HG02938 (cell line): ENCODE results near the gene TMEM109.

Experiments used
- ATAC-seq: cut with Tn5 transposase; IDR thresholded peaks from one replicate; pipeline ENCODE4 v1.9.1; 2021; ENCODE audit warnings: mild to moderate bottlenecking, moderate library complexity; ENCODE audit not compliant: unreplicated experiment

TMEM109 gene

DNA sequence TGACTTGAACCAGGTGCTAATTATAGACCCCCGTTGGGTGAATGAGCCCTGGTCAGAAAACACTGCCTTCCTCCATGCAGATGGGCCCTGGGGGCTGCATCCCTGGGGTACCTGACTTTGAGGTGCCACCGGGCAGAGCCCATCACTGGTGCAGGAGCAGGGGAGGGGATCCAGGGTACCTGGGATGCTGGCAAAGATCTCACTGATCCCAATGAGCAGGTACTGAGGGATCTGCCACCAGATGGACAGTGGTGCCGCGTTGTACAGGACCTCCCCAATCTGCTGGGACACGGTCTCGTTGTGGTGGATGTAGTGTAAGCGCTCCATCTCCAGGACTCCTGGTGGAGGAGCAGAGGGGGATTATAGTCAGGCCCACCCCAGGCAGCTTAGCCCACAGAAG is 25.3 kb downstream of the TMEM109 start:
- ATAC-seq: no peak

DNA sequence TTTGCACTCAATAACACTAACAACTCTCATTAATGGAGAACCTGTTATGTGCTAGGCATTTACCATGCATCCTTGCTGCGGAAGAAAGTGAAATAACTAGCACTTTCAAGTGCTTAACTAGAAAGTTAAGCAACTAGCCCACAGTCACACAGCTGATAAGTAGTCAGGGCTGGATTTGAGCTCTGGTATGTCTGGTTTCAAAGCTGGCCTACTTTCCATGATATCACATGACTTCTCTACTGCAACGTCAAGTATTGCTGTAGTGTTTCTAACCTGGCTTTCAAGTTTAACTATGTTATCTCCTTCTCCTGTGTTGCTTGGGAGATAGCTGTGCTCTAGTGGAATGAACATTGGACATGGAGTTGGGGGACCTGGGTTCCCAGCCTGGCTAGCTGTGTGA is 25.9 kb downstream of the TMEM109 start:
- ATAC-seq: no peak

DNA sequence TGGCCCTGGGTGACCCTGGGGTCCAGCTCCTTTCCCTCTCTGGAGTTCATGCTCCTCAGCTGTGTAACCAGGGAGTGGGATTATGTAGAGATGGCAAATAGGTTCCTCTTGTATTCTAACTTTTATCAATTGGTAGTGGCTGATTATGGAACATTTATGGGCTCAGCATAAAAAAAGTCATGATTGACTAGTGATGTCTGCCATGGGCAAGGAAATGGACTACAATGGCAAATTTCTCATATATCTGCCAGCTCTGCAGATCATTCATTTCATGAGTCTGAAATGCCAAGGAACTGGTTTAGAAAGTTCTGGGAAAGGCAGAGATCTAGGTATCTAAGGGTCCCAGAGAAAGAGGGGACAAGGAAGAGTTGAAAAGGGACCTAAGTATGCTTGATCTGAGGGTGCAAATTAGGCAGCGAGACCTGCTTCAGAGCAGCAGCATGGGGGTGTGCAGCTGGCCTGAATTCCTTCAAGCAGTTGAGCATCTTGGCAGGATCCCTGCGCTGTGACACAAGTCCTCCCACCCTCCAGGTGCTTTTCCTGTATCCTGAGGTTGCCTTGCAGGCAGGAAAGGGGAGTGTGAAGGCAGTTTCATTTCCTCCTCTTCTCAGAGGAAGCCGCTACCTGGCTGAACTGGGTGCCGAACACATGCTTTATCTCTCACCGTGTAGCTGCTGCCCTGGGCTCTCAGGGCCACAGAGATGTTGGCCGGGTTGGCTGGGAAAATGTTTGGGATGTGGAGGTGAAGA is 27.6 kb downstream of the TMEM109 start:
- ATAC-seq: no peak

DNA sequence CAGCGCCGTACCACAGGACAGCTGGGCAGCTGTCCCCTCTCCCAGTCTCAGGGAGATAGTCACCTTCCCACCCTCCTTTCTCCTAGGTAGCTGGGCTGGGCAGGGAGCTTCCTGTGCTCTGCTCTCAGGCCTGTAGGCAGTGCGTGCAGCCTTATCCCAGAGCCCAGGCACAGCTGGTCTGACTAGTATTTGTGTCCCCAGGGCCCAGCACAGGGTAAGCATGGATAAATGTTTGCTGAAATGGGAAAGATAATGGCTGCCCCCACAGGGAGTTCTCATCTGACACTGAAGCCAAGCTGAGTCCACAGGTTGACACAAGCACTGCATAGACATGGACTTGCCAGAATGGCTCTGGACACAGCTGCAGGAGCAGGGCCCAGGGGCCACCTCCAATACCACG is 28.3 kb downstream of the TMEM109 start:
- no peak for ATAC-seq

DNA sequence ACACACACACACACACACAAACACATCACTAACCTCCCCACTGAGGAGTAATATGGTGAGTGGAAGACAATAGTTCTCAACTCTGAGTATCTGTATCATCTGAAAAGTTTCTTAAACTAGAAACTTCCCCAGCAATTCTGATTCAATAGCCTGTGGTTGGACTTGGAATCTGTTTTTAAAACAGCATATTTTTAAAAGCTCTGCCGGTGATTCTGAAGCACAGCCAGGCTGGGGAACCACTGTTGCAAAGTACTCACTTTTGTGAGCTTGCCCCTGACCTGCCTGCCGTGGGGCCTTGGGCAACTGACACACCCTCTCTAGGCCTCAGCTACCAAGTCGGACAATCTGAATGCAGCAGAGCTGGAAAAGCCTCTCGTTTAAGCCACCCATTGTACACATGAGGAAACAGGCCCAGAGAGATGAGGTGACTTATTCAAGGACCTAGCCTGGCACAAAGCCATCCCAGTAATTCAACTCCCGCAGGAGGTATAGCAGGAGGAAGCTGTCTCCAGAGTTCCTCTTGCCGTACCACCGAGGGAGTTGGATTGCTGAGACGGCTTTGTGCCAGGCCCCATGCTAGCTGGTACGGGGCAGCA is 29.1 kb downstream of the TMEM109 start:
- ATAC-seq: no peak

DNA sequence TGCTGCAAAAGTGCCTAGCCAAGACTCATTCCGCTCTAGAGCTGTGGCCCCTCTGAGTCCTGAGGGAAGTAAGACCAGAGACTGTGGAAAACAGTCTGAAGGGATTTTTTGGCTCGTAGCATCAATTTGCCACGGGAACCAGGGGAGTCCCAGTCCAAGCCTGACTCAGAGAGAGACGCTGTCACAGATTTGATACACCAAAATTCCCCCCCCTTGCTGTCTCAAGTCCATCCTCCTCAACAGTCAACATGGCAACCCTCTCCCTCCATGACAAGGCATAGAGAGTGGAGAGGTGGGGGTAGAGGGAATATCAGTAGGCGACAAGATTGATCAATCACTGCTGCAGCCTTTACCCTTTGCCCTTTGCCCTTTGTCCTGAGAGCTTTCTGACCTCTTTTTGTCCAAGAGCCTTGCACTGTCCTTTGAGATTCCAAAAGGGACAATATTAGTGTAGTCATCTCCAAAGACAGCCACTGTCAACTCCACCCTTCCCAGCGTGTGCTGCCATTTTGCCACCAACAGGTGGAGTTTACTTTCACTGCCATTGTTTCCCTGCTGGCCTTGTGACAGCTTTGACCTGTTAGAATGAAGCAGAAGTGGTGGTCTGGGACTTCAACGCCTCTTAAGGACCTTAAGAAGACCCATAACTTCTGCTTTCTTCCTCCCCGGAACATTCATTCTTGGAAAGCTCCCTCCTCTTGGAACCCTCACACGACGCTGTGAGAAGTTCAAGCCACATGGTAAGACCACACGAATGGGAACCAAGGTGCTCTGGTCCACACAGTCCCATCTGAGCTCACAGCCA is 30.7 kb downstream of the TMEM109 start:
- ATAC-seq: no peak

DNA sequence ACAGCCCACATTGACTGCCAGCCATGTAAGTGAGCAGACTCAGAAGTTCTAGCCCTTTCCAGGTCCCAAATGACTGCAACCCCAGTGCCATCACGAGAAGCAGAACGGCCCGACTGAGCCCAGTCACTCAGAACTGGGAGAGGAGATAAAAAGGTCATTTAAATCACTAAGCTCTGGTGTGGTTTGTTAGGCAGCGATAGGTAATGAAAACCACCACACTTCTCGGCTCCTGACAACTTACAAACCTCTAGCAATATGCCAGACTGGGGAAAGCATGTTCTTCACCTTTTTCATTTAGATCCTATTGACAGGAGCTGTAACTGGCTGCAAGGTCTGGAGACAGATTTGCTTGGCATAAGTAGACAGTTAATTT is 31.3 kb downstream of the TMEM109 start:
- ATAC-seq: no peak

DNA sequence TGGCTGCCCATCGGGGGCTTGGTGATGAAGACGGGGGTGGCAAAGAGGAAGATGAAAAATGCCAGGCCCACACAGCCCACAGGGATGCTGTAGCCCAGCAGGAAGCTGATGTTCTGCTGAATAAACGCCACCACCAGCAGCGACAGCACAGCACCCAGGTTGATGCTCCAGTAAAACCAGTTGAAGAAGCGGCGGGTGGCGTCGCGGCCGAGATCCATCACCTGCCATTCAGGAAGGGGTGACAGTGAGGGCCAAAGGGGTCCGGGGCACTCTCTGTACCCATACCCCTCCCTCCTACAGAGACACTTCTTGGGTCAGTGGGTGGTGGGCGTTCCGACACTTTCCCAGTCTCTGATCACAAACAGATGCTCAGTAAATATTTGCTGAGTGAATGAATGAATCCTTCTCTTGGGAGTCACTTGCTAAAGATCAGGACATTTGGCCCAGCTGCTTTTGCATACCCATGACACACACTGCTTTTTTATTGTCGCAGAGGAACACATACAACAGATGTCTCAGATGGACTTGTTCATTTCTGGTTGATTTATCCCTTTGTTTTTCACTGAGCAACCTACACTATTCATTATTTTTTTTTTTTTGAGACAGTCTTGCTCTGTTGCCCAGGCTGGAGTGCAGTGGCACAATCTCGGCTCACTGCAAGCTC is 32.8 kb downstream of the TMEM109 start:
- no peak for ATAC-seq

DNA sequence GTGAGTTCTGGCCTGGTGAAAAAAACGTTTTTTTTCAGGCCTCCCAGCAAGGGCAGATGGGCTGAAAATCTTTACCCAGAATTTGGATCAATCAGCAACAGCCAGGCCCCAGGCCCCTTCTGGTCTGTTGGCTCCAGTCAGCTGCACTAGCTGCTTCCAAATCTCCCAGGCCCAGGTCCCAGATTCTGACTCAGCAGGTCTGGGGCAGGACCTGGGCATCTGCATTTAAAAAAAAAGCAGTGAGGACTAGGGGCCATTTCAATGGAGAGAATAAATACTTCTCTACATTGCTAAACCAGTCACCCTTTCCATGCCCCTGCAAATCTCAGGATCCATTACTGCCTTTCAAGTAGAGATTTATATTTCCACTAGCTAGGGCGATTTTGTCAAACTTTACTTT is 33.7 kb downstream of the TMEM109 start:
- no peak for ATAC-seq

DNA sequence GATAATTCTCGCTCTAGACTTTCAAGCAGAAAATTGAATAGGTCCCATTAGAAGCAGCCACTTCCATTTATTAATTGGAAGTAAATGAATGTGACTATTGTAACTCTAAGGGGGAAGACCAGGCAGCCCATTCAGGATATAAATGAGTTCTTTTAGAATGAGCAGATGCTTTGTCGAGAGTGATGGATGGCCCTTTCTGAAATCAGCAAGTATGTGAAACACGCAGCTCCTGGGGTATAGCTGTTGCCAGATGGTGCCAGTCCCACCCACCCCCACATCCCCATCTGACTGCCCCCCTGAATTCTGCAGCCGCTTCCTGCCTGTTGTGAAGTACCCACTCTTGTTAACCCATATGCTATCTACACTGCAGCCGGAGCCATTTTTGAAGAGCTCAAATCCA is 34.3 kb downstream of the TMEM109 start:
- ATAC-seq: no peak

DNA sequence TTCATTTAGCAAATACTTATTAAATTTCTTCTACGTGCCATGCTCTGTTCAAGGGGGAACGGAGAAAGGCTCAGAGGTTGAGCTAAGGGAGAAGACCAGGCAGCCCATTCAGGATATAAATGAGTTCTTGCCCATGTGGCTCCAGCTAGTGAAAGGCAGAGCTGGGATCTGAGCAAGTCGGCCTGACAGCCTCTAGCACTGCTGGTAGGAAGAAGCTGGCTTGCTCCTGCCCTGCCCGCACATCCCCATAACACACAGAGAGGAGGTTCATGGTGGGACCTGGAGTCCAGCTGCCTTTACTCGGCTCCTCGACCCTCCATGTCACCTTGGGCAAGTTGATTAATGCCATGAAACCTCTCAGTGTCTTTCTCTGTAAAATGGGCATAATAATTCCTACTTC is 36.1 kb downstream of the TMEM109 start:
- ATAC-seq: no peak

DNA sequence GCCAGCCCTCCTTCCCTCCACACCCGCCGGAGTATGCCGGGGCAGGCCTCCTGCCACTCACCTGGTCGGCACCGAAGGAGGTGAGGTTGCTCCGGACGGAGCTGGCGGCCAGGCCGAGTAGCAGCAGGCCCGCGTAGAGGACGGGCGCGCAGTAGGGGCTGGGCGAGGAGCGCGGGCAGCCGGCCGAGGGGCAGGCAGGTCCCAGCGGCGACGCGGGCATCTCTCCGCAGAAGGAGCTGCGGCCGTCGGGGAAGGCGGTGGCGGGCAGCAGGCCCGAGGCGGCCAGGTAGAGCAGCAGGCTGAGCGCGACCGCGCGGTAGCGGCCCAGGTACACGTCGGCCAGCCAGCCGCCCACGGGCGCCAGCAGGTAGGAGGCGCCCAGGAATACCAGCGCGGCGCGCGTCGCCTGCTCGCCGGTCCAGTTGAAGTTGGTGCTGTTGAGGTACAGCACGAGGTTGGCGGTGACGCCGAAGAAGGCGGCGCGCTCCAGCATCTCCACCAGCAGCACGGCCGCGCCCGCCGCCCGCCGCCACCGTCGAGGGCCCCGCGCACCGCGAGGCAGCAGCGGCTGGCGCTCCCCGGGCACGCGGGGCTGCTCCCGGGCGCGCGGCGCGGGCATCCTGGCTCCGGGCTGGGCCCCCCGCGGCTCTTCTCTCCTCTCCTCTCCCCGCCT is 37.1 kb downstream of the TMEM109 start:
- no peak for ATAC-seq

DNA sequence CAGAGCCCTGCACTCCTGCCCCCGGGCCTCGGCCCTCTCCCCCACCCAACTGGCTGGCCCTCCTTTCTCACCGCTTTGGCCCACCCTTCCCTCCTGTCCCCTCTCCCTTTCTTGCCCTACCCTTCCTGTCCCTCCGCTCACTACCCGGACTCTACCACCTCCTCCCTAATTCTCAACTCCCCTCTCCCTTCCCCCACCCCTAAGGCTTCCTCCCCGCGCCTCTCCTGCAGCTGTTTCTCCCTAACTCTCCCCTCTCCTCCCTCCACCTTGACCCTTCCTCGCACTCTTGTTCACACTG is 37.6 kb downstream of the TMEM109 start:
- ATAC-seq: no peak

DNA sequence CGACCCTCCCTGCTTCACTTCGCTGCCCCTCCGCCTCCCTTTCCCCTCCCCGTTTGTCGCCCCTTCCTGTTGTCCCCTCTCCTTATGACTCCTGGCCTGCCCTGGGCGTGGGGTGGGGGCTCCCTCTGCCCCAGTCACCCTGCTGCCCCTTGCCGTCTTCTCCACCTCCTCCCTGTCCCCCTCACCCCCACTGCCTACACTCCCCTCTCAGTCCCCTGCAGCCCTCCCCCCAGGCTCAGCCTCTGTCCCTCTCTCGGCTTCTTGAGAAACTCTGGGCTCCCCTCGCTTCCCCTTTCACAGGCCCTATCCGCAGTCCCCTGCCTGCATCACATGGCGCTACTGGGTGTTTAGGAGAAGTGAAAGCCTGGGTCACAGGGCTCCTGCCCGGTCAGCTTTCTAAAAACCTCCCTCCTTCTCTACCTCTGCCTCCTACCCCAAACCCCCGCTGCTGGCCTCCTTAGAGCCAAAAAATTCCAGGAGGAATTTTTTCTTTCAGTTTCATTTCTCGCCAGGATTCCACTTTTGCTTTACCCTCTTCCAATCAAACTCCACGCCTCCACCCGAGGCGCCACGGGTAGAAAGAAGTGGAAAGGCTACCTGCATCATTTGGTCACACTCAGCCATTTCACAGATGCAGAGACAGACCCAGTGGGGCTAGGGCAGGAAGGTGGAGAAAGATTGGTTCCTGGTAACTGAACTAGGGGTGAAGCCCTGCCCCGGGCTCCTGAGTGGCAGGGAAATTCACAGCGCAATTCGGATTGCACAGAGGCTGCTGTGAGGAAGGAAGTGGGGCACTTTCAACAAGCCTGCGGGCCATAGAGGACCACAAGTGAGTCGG is 38.2 kb downstream of the TMEM109 start, which contains the start of gene SLC15A3:
Gene SLC15A3, minus strand, starts transcription at position 273 of the 838 bp plus-strand sequence. CDS start 625 bp downstream, outside the sequence.
- ATAC-seq: peak; percentile 70

DNA sequence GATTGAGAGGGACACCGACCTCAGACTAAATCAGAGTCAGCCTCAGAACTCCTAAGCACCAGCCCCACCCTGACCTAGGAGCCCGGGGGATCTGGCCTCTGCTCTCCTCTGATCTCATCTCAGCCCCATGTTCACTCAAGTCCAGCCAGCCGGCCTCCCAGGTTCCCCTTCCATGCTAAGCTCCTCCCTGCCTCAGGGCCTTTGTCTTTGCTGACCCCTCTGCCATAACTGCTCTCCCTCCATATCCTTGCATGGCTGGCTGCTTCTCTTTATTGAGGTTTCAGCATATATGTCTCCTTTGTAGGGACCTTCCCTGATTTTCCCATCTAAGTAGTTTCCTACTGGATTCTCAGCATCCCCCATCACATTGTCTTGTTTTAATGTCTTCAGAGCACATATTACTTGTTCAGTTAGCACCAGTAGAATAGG is 38.8 kb downstream of the TMEM109 start:
- no peak for ATAC-seq

DNA sequence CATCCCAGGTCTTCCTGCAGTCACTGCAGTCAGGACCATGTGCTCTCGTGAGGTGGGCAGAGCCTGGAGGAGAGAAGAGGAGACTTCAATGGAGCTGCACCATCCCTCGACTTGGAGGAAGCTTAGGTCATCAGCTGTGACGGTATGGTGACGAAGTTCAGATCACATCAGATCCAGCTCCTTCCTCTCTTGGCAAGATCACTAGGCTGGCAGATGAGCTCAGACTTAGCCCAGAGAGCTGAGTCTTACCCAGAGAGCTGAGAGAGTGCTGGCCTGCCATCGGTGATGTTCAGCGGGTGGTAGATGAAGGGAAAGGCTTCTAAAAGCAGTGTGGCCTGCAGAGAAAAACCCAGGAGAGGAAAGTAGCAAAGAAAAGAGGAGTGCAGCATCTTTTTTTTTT is 39.8 kb downstream of the TMEM109 start:
- ATAC-seq: no peak

DNA sequence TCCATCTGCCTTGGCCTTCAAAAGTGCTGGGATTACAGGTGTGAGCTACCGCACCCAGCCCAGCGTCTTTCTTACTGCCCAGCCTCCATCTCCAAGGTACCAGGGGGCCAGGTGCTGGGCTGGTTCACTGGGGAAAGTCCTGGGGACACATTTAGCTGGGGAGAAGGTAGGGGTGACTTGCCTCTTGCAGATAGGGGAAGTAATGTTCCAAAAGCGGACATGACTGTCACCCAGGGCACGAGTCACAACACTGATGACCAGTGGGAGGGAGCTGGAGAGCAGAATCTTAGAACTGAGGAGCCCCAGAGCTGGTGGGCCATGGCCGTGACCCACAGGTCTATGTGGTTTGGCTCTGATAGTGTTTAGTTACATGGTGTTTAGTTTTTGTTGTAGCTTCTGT is 40.5 kb downstream of the TMEM109 start:
- no peak for ATAC-seq

DNA sequence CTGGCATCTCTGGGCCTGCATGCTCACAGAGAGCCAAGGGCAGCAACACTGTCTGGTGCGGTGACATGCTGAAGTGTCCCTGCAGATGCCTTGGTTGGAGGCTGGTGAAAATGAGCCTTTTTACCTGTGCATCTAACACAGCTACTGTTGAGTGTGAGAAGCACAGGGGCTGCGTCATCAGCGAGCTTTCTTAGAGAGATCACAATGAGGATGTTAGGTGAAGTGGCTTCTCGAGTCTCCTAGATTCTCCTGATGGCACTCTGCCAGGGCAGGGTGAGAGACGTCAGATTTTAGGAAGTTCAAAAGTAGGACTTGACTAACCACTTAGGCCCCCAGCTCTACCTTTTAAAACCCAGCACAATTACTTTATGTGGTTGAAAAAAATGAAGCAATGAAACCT is 41.6 kb downstream of the TMEM109 start:
- ATAC-seq: no peak

DNA sequence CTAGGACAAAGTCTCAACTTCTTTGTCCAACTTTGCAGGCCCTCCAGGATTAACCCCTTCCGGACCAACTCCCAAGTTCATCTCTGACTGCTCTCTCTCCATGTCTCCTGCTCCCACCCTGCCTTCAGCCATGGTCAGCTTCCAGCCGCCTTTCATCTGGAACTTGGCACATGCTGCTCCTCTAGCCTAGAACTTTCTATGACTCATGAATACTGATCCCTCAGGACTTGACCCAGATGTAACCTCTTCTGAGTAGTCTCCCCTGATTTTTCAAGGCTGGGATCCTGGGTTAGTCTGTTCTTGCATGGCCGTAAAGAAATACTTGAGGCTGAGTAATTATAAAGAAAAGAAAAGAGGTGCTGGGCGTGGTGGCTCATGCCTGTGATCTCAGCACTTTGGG is 43.2 kb downstream of the TMEM109 start:
- ATAC-seq: no peak

DNA sequence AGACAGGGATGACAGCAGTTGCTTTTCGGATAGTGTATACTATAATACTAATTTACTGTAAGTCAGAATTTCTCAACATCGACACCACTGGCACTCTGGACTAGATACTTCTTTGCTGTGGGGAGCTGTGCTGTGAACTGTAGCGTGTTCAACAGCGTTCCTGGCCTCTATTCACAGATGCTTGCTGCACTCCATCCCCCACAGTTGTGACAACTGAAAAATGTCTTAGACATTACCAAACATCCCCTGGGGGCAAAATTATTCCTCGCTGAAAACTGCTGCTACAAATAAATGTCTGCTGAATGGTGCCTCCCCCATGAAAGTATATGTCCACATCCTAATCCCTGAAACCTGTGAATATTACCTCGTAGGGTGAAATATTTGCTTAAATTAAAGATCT is 45.5 kb downstream of the TMEM109 start:
- ATAC-seq: no peak
